Measurements from ENCODE around the gene SLC49A3.

Gene SLC49A3

GRCh38 chr4:717601-718320, 28.8 kb upstream of the SLC49A3 start:
- H3K36me3 ChIP-seq, result peaks cover 20% of the 10 kb centered on the region
- H3K27ac ChIP-seq, result no peak overlapping the region
- H3K9me3 ChIP-seq, result no peaks in the 10 kb centered on the region
- TF ChIP-seq CTCF (IDR thresholded peaks at IDR 0.05), result no peak
- peaks cover 0 to 6% of the 10 kb centered on the region in 2 experiments for H3K4me1 ChIP-seq (ENCODE audit: control insufficient read depth in 1 of 2, insufficient read depth in 1 of 2, low read depth in 1 of 2, low read length in 1 of 2)
- H3K4me3 ChIP-seq (ENCODE audit: low read depth in 1 of 2, low read length in 1 of 2), result no peak overlapping the region
- H3K27me3 ChIP-seq, result no peaks in the 10 kb centered on the region

DNA sequence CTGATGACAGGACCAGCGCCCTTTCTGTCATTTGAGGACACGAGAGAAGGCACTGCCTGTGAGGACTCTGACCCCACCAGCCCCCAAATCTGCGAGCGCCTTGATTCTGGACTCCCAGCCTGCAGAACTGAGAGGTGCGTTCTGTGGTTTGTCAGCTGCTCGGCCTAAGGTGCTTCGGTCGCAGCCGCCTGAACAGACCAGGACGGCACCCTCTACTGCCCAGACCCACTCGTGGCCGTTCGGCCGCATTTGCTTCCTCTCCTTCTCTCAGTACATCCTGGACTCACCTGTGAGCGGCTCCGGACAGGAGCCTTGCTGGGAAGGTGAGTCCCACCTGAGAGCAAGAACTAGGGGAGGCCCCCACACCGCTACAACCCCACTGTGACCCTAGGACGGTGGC, 25.1 kb upstream of the SLC49A3 start:
- no peaks in the 10 kb centered on the region for H3K9me3 ChIP-seq
- peaks cover 9% of the 10 kb centered on the region for H3K36me3 ChIP-seq
- H3K27ac ChIP-seq, result no peak overlapping the region
- peaks cover 21 to 22% of the 10 kb centered on the region in 2 experiments for H3K4me1 ChIP-seq (ENCODE audit: control insufficient read depth in 1 of 2, insufficient read depth in 1 of 2, low read depth in 1 of 2, low read length in 1 of 2)
- no peak overlapping the region for H3K4me3 ChIP-seq (ENCODE audit: low read depth in 1 of 2, low read length in 1 of 2)
- H3K27me3 ChIP-seq, result no peaks in the 10 kb centered on the region
- TF ChIP-seq CTCF (IDR thresholded peaks at IDR 0.05), result no peak

- Histone ChIP-seq H3K27me3 (no peaks in the 10 kb centered on the region), H3K9me3 (no peaks in the 10 kb centered on the region), H3K4me1 (ENCODE audit: control insufficient read depth in 1 of 2, insufficient read depth in 1 of 2, low read depth in 1 of 2, low read length in 1 of 2) (peaks cover 31 to 32% of the 10 kb centered on the region in 2 experiments), H3K27ac (no peak overlapping the region), H3K36me3 (peaks cover 9% of the 10 kb centered on the region), H3K4me3 (ENCODE audit: low read depth in 1 of 2, low read length in 1 of 2) (no peak overlapping the region)
- TF ChIP-seq CTCF (IDR thresholded peaks at IDR 0.05), result no peak
Observed at GRCh38 chr4:712916-713632, 24.1 kb upstream of the SLC49A3 start.

DNA sequence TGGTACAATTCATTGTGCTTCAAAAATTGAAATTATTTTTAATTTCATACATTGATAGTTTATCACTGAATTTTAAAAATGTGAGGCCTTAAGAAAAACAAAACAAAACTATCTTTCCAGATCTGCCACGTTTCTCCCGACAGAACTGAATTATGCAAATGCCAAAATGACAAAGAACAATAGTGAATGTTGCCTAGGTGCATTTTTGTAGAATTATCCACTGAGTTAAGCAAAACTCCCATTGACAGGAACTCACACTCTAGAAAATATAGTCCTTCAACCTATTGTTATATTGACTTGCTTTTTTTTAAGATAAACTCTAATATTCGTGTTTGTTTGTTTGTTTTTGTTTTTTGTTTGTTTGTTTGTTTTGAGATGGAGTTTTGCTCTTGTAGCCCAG, 23.1 kb upstream of the SLC49A3 start:
- Histone ChIP-seq H3K4me1 (ENCODE audit: control insufficient read depth in 1 of 2, insufficient read depth in 1 of 2, low read depth in 1 of 2, low read length in 1 of 2) (peaks cover 38 to 41% of the 10 kb centered on the region in 2 experiments), H3K27ac (no peak overlapping the region), H3K27me3 (no peaks in the 10 kb centered on the region), H3K9me3 (no peaks in the 10 kb centered on the region), H3K4me3 (ENCODE audit: low read depth in 1 of 2, low read length in 1 of 2) (no peak overlapping the region), H3K36me3 (peaks cover 9% of the 10 kb centered on the region)
- no peak for TF ChIP-seq CTCF (IDR thresholded peaks at IDR 0.05)

DNA sequence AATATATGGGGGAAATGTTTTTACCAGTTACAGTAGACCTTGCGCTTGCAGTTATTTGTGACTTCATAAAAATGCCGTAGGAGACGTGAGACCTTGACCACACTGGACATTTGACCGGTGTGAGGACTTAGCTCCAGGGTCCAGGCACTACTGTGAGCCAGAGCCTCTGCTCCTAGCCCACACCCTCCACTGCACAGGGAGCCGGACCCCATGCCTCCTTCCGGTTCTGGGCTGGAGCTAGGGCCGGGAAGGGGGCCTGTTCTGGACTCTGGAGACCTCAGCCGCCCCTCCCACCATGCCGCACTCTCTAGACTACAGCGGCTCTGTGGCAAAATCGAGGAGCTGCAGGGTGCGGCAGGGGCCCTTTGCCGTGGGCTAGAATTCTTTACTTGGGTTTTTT, 22.0 kb upstream of the SLC49A3 start:
- H3K4me1 ChIP-seq (ENCODE audit: control insufficient read depth in 1 of 2, insufficient read depth in 1 of 2, low read depth in 1 of 2, low read length in 1 of 2), result peaks cover 47 to 53% of the 10 kb centered on the region in 2 experiments
- TF ChIP-seq CTCF (IDR thresholded peaks at IDR 0.05), result no peak
- H3K4me3 ChIP-seq (ENCODE audit: low read depth in 1 of 2, low read length in 1 of 2), result peak overlapping the region in 1 of 2 experiments; percentile 50
- H3K9me3 ChIP-seq, result no peaks in the 10 kb centered on the region
- H3K27me3 ChIP-seq, result no peaks in the 10 kb centered on the region
- H3K36me3 ChIP-seq, result peaks cover 9% of the 10 kb centered on the region
- peak overlapping the region; percentile 91 for H3K27ac ChIP-seq
